GM21529 (cell line): ENCODE measurements around the gene OR5K3.

Experiments used
- ATAC-seq: cut with Tn5 transposase; IDR thresholded peaks from one replicate; pipeline ENCODE4 v1.9.1; 2021; ENCODE audit not compliant: unreplicated experiment

Gene OR5K3

DNA sequence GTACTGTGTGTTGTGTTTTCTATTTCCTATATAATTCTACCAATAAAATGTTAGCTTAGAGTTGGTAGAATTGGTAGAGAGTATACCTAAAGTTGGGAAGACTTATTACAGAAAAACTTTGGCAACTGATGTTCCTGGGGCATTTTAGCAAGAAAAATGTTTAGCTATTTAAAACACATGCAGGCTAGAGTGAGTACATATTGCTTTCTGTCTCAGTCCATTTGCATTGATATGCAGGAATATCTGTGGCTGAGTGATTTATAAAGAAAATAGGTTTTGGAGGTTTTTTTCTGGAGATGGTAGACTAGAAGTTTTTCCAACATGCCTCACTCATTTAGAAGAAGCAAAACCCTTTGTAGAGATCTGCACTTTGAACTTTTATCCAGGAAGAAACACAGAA lies 42.1 kb downstream of the OR5K3 start:
- no peak for ATAC-seq

DNA sequence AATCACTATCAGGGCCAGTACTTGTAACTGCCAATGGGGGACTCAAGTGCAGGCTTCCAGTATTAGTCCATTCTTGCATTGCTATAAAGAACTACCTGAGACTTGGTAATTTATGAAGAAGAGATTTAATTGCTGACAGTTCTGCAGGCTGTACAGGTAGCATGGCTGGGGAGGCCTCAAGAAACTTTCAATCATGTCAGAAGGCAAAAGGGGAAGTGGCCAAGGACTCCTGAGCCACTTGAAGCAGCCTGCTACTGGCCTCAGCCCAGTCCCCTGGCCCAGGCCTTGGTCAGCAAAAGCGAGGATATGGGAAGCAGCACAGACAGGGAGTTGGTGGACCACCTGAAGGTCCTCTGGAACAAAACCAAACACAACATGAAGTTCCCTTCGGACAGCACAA lies 43.3 kb downstream of the OR5K3 start:
- ATAC-seq = no peak

DNA sequence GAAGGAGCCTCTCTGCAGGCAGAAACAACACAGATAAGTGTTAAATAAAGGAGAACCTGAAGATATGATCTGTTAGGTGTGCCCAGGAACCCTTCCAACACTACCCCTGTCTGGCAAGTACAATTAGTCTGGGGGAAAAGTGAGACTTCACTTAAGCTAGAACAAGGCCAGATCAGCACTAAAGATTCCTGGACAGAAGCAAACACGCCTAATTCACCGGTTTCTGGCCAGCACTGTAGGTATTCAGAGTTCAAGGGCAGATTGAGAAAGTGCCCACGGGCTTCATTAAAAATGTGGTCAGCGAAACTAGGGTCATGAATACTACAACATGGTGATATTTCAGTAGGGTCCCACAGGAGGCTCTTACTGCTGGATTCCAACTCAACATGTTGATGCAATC lies 43.9 kb downstream of the OR5K3 start:
- no peak for ATAC-seq

DNA sequence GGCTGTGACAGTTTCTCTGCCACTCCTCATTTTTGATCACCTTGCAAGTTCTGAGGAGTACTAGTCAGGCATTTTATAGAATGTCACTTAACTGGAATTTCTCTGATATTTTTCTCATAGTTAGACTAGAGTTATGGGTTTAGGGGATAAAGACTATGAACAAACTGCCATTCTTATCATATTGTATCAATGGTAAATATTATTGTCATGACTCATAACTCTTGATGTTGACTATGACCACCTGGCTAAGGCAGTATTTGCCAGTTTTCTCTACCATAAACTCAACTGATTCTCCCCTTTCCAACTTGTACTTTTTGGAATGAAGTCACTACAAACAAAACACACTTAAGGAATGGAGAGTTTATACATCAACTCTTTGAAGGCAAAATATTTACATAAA lies 49.8 kb downstream of the OR5K3 start:
- no peak for ATAC-seq
